Endodermal cell (in vitro differentiated cells): ENCODE results near the gene TMEM38A. TPM values are rescaled to one million over a fixed set of nuclear protein-coding genes. Genes with fewer than 3 reads are reported as not detected.

ENCODE experiments used
- DNase-seq: peaks from one replicate; pipeline ENCODE4 v3.0.0-alpha.2; 2017
- H3K27ac ChIP-seq: 2 replicates; pipeline ENCODE4 v1.5.1; 2013; ENCODE audit warnings: mild to moderate bottlenecking, low read depth, low read length, moderate library complexity
- H3K27me3 ChIP-seq: 2 replicates; pipeline ENCODE4 v1.6.1; 2013; ENCODE audit warnings: mild to moderate bottlenecking, low read length, moderate library complexity; ENCODE audit not compliant: insufficient read depth, control insufficient read depth, poor library complexity, severe bottlenecking
- H3K36me3 ChIP-seq: 2 replicates; pipeline ENCODE4 v1.7.0; 2013; ENCODE audit warnings: mild to moderate bottlenecking, low read length, moderate library complexity; ENCODE audit not compliant: control insufficient read depth, insufficient read depth
- H3K4me1 ChIP-seq: one replicate; pipeline ENCODE4 v1.7.0; 2013; ENCODE audit warnings: low read length; ENCODE audit not compliant: control insufficient read depth, insufficient read depth
- H3K4me3 ChIP-seq: 2 replicates; pipeline ENCODE4 v1.5.1; 2013; ENCODE audit warnings: mild to moderate bottlenecking, low read length, moderate library complexity
- H3K9ac ChIP-seq: 2 replicates; pipeline ENCODE4 v1.6.1; 2013; ENCODE audit warnings: mild to moderate bottlenecking, low read length, moderate library complexity; ENCODE audit not compliant: poor library complexity, severe bottlenecking; ENCODE audit errors: extremely low read depth
- H3K9me3 ChIP-seq: 2 replicates; pipeline ENCODE4 v1.6.1; 2013; ENCODE audit warnings: mild to moderate bottlenecking, low read length, moderate library complexity; ENCODE audit not compliant: control insufficient read depth
- H3K27ac Mint-ChIP-seq: 2 replicates; pipeline ENCODE4 v1.8.0; 2020; ENCODE audit warnings: mixed read lengths
- H3K27me3 Mint-ChIP-seq: 2 replicates; pipeline ENCODE4 v1.8.0; 2021; ENCODE audit warnings: mild to moderate bottlenecking, mixed read lengths; ENCODE audit not compliant: insufficient read depth
- H3K36me3 Mint-ChIP-seq: 2 replicates; pipeline ENCODE4 v1.8.0; 2020; ENCODE audit warnings: low read depth, mixed read lengths
- H3K4me1 Mint-ChIP-seq: 2 replicates; pipeline ENCODE4 v1.8.0; 2020; ENCODE audit warnings: mixed read lengths
- H3K4me3 Mint-ChIP-seq: 2 replicates; pipeline ENCODE4 v1.8.0; 2020; ENCODE audit warnings: mild to moderate bottlenecking, moderate library complexity, mixed read lengths
- H3K9me3 Mint-ChIP-seq: 2 replicates; pipeline ENCODE4 v1.8.0; 2020; ENCODE audit warnings: mild to moderate bottlenecking, mixed read lengths
- CTCF ChIP-seq: fragments of 200-600 bp; sonication (generic); conservative IDR thresholded peaks from 2 replicates; pipeline ENCODE4 v1.5.0; 2021; ENCODE audit warnings: antibody characterized with exemption, mild to moderate bottlenecking
- WGBS, 2 experiments: methylation state at CpG; one replicate each; pipeline versions ENCODE4 v1.1.5 to v1.1.7; 2013; ENCODE audit warnings: missing lambda C conversion rate in 2 of 2, mixed read lengths in 1 of 2; ENCODE audit not compliant: insufficient coverage in 1 of 2, insufficient read length in 1 of 2; 5-methylcytosine and 5-hydroxymethylcytosine counted together
- total RNA-seq, 2 donors: library from RNA; stranded (reverse); fragmentation: NEBNext Ultra II Directional in 1 of 2; extraction: Animal tissue kit (Norgen Biotek cat#: 25700) in 1 of 2; gene quantifications; 2 replicates in 1 of 2; 3 replicates in 1 of 2; pipeline ENCODE4 v1.2.1, GENCODE V29; 2021

The TMEM38A gene
- total RNA-seq, 2 donors from 2014 or later = 5.1 to 6.8 TPM

- Mint-ChIP-seq H3K36me3 (peaks cover 74% of the 10 kb centered on the region), H3K4me1 (no peaks in the 10 kb centered on the region), H3K9me3 (no peaks in the 10 kb centered on the region), H3K4me3 (no peak overlapping the region), H3K27me3 (no peaks in the 10 kb centered on the region), H3K27ac (no peak overlapping the region)
- no peak for TF ChIP-seq CTCF
- Histone ChIP-seq H3K4me3 (no peak overlapping the region), H3K36me3 (peaks cover 73% of the 10 kb centered on the region), H3K27me3 (no peaks in the 10 kb centered on the region), H3K9me3 (no peaks in the 10 kb centered on the region), H3K27ac (no peak overlapping the region), H3K9ac (no peak overlapping the region), H3K4me1 (no peaks in the 10 kb centered on the region)
- WGBS, 2 experiments = 100% methylated on average over 1 of the region's 1 CpG; no CpG with 5 or more reads in 1 of the 2 experiments
- no peak for DNase-seq
Observed at GRCh38 chr19:16638666-16639065, 22.3 kb upstream of the TMEM38A start.

GRCh38 chr19:16640951-16641350 is 20.0 kb upstream of the TMEM38A start:
- H3K4me3 ChIP-seq = no peak overlapping the region
- H3K27me3 ChIP-seq = no peaks in the 10 kb centered on the region
- H3K9me3 ChIP-seq = no peaks in the 10 kb centered on the region
- 100% methylated on average over 1 of the region's 1 CpG; no CpG with 5 or more reads in 1 of the 2 experiments for WGBS, 2 experiments
- Mint-ChIP-seq H3K36me3 (peaks cover 75% of the 10 kb centered on the region), H3K4me1 (no peaks in the 10 kb centered on the region), H3K27me3 (no peaks in the 10 kb centered on the region), H3K9me3 (no peaks in the 10 kb centered on the region), H3K27ac (no peak overlapping the region), H3K4me3 (no peak overlapping the region)
- no peak for DNase-seq
- no peak for TF ChIP-seq CTCF
- no peak overlapping the region for H3K27ac ChIP-seq
- no peaks in the 10 kb centered on the region for H3K4me1 ChIP-seq
- peaks cover 76% of the 10 kb centered on the region for H3K36me3 ChIP-seq
- H3K9ac ChIP-seq = no peak overlapping the region

- no peaks in the 10 kb centered on the region for H3K9me3 Mint-ChIP-seq
- H3K36me3 Mint-ChIP-seq = peaks cover 74% of the 10 kb centered on the region
- no peak overlapping the region for H3K4me3 Mint-ChIP-seq
- Histone ChIP-seq H3K27ac (no peak overlapping the region), H3K4me1 (no peaks in the 10 kb centered on the region), H3K9me3 (no peaks in the 10 kb centered on the region), H3K4me3 (no peak overlapping the region), H3K36me3 (peaks cover 83% of the 10 kb centered on the region), H3K27me3 (no peaks in the 10 kb centered on the region), H3K9ac (no peak overlapping the region)
- H3K4me1 Mint-ChIP-seq = no peaks in the 10 kb centered on the region
- no peak overlapping the region for H3K27ac Mint-ChIP-seq
- WGBS, 2 experiments = 95 to 100% methylated on average over 4 to 10 of the region's 10 CpGs
- no peak for TF ChIP-seq CTCF
- H3K27me3 Mint-ChIP-seq = no peaks in the 10 kb centered on the region
- no peak for DNase-seq
Observed at GRCh38 chr19:16641695-16642094, 19.2 kb upstream of the TMEM38A start.
